ENCODE measurements around the gene ARHGEF9. TPM values are rescaled to one million over a fixed set of nuclear protein-coding genes. Genes with fewer than 3 reads are reported as not detected.
"Not testable (repeated sequence)": the region's sequence is repeated elsewhere in the genome, so short reads cannot be mapped to it uniquely, and the experiment has no call there.

The ARHGEF9 gene
- total RNA-seq, 1 donor from 2014 or later: 20.9 TPM

DNA sequence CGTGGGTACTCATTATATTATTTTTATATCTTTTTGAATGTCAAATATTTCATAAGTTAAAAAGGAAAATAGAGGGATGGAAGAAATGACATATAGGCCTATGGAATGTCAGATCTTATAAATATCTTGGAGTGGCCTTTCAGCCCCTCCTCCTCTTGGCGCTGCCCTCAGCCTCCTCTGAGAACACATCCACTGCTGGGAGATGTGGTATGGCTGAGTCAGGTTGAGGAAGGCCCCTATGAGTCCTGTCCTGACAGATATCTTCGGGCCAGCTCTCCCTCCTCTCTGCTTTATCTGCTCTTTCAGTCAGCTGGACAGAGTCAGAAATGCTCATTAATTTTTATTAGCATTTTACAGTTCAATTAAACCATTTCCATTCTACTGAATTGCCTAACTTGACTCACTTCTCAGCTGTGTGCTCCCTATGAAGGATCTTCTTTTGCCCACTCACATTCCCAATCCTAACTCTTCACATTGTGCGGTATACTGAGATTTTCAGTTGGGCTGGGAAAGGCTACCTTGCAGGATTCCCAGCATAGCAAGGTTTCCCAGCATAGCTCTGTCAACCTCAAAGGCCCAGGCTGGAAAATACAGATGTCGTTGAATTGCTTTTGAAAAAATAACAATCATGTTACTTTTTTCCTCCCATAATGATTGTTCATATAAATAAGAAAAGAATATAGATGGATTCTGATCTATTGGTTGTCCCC lies 128.0 kb downstream of the ARHGEF9 start:
- TF ChIP-seq, protein P1, sequence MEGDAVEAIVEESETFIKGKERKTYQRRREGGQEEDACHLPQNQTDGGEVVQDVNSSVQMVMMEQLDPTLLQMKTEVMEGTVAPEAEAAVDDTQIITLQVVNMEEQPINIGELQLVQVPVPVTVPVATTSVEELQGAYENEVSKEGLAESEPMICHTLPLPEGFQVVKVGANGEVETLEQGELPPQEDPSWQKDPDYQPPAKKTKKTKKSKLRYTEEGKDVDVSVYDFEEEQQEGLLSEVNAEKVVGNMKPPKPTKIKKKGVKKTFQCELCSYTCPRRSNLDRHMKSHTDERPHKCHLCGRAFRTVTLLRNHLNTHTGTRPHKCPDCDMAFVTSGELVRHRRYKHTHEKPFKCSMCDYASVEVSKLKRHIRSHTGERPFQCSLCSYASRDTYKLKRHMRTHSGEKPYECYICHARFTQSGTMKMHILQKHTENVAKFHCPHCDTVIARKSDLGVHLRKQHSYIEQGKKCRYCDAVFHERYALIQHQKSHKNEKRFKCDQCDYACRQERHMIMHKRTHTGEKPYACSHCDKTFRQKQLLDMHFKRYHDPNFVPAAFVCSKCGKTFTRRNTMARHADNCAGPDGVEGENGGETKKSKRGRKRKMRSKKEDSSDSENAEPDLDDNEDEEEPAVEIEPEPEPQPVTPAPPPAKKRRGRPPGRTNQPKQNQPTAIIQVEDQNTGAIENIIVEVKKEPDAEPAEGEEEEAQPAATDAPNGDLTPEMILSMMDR (IDR thresholded peaks at IDR 0.05; ENCODE audit: unreplicated experiment): no peak
- Mint-ChIP-seq H3K4me3 (ENCODE audit: low read depth) (no peak overlapping the region), H3K27ac (no peak overlapping the region), H3K9me3 (ENCODE audit: low read depth) (peaks cover 4% of the 10 kb centered on the region), H3K27me3 (no peaks in the 10 kb centered on the region), H3K4me1 (ENCODE audit: low read depth) (no peaks in the 10 kb centered on the region), H3K36me3 (ENCODE audit: insufficient read depth) (peaks cover 1% of the 10 kb centered on the region)
- DNase-seq (ENCODE audit: low spot score, unreplicated experiment): no peak

DNA sequence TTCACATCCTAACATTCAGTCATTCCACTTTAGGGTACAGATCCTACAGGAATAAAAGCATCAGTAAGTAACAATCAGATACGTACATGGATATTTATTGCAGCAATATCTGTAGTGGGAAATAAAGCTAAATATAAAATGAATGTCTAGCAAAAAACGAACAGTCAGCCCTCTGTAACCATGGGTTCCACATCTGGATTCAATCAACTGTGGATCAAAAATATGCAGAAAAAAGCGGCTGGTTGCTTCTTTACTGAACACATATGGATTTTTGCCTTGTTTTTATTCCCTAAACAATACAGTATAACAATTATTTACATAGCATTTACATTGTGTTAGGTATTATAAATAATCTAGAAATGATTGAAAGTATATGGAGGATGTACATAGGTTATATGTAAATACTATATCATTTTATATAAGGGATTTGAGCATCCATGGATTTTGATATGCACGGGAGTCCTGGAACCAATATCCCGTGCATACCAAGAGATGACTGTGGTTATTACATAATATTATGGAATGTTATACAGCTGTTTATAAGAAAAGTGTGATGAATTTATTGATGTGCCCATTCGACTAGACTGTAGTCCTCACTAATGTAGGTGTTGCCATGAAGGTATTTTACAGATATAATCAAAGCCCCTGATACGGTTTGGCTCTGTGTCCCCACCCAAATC lies 132.8 kb downstream of the ARHGEF9 start:
- TF ChIP-seq, protein P1 (IDR thresholded peaks at IDR 0.05; ENCODE audit: unreplicated experiment): no peak
- H3K36me3 Mint-ChIP-seq (ENCODE audit: insufficient read depth): peaks cover 7% of the 10 kb centered on the region

DNA sequence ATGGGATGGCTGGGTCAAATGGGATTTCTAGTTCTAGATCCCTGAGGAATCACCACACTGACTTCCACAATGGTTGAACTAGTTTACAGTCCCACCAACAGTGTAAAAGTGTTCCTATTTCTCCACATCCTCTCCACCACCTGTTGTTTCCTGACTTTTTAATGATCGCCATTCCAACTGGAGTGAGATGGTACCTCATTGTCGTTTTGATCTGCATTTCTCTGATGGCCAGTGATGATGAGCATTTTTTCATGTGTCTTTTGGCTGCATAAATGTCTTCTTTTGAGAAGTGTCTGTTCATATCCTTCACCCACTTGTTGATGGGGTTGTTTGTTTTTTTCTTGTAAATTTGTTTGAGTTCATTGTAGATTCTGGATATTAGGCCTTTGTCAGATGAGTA lies 139.3 kb downstream of the ARHGEF9 start:
- H3K4me1 Mint-ChIP-seq (ENCODE audit: low read depth); DNase-seq (ENCODE audit: low spot score, unreplicated experiment): not testable (repeated sequence)
- H3K9me3 Mint-ChIP-seq (ENCODE audit: low read depth): peaks cover 19% of the 10 kb centered on the region

More for the DNA sequence above, 132.8 kb downstream of the ARHGEF9 start:
- no peaks in the 10 kb centered on the region for H3K4me1 Mint-ChIP-seq (ENCODE audit: low read depth)
- DNase-seq (ENCODE audit: low spot score, unreplicated experiment): no peak
- H3K9me3 Mint-ChIP-seq (ENCODE audit: low read depth): peaks cover 17% of the 10 kb centered on the region
- H3K27me3 Mint-ChIP-seq: no peaks in the 10 kb centered on the region
- no peak overlapping the region for H3K4me3 Mint-ChIP-seq (ENCODE audit: low read depth)
- no peak overlapping the region for H3K27ac Mint-ChIP-seq

DNA sequence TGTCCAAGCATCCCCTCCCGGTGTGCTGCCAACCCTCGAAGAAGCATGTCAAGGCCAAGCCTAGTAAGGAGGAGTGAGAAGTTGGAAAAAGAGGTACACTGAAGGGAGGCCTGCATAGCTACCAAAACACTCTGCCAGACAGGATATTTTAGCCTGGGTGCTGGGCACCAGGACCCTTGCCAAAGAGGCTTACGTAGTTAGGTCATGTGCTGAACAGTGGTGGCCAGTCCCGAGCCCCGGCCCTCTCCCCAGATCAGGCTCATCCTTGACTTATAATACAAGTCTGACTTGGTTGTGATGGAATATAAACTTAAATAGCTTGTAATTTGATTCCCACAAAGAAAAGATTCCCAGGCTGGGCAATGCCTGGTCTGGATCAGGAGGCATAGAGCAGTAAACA lies 149.3 kb downstream of the ARHGEF9 start:
- H3K4me1 Mint-ChIP-seq (ENCODE audit: low read depth): no peaks in the 10 kb centered on the region
- no peak for DNase-seq (ENCODE audit: low spot score, unreplicated experiment)
- no peak overlapping the region for H3K27ac Mint-ChIP-seq
- TF ChIP-seq, protein P1 (IDR thresholded peaks at IDR 0.05; ENCODE audit: unreplicated experiment): no peak
- H3K27me3 Mint-ChIP-seq: no peaks in the 10 kb centered on the region
- peaks cover 32% of the 10 kb centered on the region for H3K9me3 Mint-ChIP-seq (ENCODE audit: low read depth)
- peaks cover 24% of the 10 kb centered on the region for H3K36me3 Mint-ChIP-seq (ENCODE audit: insufficient read depth)
- H3K4me3 Mint-ChIP-seq (ENCODE audit: low read depth): no peak overlapping the region

More for the DNA sequence above, 139.3 kb downstream of the ARHGEF9 start:
- not testable (repeated sequence) for H3K27me3 Mint-ChIP-seq; H3K27ac Mint-ChIP-seq; H3K4me3 Mint-ChIP-seq (ENCODE audit: low read depth)
- peaks cover 15% of the 10 kb centered on the region for H3K36me3 Mint-ChIP-seq (ENCODE audit: insufficient read depth)

DNA sequence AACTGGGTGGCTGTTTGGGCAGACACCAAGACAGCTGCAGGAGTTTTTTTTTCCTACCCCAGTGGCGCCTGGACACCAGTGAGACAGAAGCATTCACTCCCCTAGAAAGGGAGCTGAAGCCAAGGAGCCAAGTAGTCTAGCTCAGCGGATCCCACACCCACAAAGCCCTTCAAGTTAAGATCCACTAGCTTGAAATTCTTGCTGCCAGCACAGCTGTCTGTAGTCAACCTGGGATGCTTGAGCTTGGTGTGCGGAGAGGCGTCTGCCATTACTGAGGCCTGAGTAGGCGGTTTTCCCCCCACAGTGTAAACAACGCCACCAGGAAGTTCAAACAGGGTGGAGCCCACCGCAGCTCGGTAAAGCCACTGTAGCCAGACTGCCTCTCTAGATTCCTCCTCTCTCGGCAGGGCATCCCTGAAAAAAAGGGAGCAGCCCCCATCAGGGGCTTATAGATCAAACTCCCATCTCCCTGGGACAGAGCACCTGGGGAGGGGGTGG lies 171.4 kb downstream of the ARHGEF9 start:
- DNase-seq (ENCODE audit: low spot score, unreplicated experiment): no peak
- Mint-ChIP-seq H3K36me3 (ENCODE audit: insufficient read depth) (no peaks in the 10 kb centered on the region), H3K27me3 (no peaks in the 10 kb centered on the region), H3K9me3 (ENCODE audit: low read depth) (peaks cover 45% of the 10 kb centered on the region), H3K4me3 (ENCODE audit: low read depth) (no peak overlapping the region), H3K4me1 (ENCODE audit: low read depth) (no peaks in the 10 kb centered on the region), H3K27ac (no peak overlapping the region)
- TF ChIP-seq, protein P1 (IDR thresholded peaks at IDR 0.05; ENCODE audit: unreplicated experiment): no peak
